CD4-positive, alpha-beta T cell treated with Interleukin-4 for 1 hour (primary cell): ENCODE measurements around the gene STH.

ENCODE experiments used
- DNase-seq, 2 donors: peaks; one replicate each; pipeline ENCODE4 v3.0.0-alpha.2; 2020 to 2022

Gene STH

DNA sequence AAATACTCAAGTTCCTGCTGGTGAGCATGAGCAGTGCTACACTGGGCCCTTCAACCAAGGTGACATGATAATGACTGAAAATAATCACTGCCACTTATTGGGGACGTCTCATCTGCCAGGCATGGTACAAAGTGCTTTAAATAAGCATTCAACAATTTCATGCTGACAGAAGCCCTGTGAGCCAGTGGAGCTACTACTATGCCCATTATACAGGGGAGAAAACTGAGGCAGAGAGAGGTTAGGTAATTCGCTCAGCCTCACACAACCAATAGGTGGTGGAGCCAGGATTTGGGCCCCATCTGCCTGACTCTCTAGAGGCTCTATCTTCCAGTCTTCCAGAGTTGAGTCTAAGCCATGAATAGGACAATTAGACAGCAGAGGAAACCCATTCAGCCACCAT lies 30.3 kb upstream of the STH start:
- no peak for DNase-seq

- no peak for DNase-seq
These were observed 29.3 kb upstream of the STH start for GRCh38 chr17:45969726-45970125.

GRCh38 chr17:45970659-45971058 lies 28.4 kb upstream of the STH start:
- DNase-seq = no peak

- no peak for DNase-seq
These were observed 27.3 kb upstream of the STH start for GRCh38 chr17:45971698-45972141.

- DNase-seq = no peak
These were observed 26.5 kb upstream of the STH start for GRCh38 chr17:45972531-45972930.

- DNase-seq = no peak
These were observed 25.8 kb upstream of the STH start for GRCh38 chr17:45973099-45973780.

DNA sequence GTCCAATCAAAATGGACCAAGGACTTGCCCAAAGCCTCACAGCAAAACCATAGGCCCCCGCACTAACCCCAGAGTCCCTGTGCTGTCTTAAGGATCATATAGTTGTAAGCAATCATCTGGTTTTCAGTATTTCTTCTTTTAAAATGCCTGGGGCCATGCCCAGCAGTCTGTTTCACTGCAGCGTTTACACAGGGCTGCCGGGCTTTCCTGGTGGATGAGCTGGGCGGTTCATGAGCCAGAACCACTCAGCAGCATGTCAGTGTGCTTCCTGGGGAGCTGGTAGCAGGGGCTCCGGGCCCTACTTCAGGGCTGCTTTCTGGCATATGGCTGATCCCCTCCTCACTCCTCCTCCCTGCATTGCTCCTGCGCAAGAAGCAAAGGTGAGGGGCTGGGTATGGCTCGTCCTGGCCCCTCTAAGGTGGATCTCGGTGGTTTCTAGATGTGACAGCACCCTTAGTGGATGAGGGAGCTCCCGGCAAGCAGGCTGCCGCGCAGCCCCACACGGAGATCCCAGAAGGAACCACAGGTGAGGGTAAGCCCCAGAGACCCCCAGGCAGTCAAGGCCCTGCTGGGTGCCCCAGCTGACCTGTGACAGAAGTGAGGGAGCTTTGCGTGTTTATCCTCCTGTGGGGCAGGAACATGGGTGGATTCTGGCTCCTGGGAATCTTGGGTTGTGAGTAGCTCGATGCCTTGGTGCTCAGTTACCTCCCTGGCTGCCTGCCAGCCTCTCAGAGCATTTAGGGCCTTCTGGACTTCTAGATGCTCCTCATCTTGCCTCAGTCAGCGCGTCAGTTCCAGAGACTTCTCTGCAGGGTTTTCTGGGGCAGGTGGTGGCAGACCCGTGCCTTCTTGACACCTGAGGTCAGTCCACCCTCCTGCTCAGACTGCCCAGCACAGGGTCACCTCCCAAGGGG lies 24.8 kb upstream of the STH start:
- no peak for DNase-seq

- peak in 1 of 2 donors; percentile 48 for DNase-seq
These were observed 24.0 kb upstream of the STH start for GRCh38 chr17:45974916-45975630.

GRCh38 chr17:45975640-45976295 lies 23.3 kb upstream of the STH start:
- DNase-seq = no peak

- no peak for DNase-seq
These were observed 22.7 kb upstream of the STH start for GRCh38 chr17:45976391-45976754.

- no peak for DNase-seq
These were observed 22.1 kb upstream of the STH start for GRCh38 chr17:45976755-45977505.

GRCh38 chr17:45977506-45977824 lies 21.6 kb upstream of the STH start:
- DNase-seq = no peak

DNA sequence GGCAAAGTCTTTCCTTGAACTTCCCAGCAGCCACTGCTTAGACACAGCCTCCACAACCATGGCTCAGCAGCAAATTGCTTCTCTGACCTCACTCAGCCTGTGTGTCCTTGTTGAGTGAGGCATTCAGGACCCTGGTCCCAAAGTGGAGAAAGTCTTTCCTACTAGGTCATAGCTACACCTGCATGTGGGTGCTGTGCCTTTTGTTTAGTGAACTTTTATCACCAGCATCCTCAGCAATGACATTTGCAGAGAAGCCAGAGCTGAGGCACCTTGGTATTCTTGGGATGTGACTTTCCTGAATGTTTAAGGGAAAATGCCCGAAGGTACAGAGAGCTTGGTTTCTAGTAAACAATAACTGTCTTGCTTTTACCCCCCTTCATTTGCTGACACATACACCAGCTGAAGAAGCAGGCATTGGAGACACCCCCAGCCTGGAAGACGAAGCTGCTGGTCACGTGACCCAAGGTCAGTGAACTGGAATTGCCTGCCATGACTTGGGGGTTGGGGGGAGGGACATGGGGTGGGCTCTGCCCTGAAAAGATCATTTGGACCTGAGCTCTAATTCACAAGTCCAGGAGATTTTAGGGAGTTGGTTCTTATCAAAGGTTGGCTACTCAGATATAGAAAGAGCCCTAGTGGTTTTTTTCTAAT lies 20.9 kb upstream of the STH start:
- no peak for DNase-seq

GRCh38 chr17:45979137-45979536 lies 19.9 kb upstream of the STH start:
- no peak for DNase-seq

GRCh38 chr17:45980855-45981254 lies 18.2 kb upstream of the STH start:
- DNase-seq = no peak

DNA sequence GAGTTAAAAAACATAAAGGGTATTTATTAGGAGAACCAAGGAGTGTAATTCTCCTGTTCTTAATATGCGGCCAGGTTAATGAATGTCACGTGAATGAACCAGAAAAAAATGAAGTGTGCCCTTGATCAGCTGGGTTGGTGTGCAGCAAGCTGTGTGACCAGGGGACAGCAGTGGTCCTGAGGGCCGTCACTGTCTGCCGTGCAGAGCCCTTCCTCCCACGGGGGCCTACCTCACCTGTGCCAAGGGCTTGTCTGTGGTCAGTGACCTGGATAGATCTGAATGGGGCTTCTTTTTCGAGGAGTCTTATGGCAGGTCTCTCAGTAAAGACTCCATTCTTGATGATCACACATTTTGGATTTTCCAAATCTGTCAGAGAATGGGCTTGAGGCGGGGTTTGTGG lies 17.7 kb upstream of the STH start:
- DNase-seq = no peak

DNA sequence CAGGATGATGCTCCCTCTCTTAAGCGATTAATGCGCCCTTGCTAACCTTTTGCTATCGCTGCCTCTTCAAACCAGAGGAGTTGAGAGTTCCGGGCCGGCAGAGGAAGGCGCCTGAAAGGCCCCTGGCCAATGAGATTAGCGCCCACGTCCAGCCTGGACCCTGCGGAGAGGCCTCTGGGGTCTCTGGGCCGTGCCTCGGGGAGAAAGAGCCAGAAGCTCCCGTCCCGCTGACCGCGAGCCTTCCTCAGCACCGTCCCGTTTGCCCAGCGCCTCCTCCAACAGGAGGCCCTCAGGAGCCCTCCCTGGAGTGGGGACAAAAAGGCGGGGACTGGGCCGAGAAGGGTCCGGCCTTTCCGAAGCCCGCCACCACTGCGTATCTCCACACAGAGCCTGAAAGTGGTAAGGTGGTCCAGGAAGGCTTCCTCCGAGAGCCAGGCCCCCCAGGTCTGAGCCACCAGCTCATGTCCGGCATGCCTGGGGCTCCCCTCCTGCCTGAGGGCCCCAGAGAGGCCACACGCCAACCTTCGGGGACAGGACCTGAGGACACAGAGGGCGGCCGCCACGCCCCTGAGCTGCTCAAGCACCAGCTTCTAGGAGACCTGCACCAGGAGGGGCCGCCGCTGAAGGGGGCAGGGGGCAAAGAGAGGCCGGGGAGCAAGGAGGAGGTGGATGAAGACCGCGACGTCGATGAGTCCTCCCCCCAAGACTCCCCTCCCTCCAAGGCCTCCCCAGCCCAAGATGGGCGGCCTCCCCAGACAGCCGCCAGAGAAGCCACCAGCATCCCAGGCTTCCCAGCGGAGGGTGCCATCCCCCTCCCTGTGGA lies 16.0 kb upstream of the STH start:
- no peak for DNase-seq

- DNase-seq = no peak
These were observed 15.3 kb upstream of the STH start for GRCh38 chr17:45983614-45984310.

DNA sequence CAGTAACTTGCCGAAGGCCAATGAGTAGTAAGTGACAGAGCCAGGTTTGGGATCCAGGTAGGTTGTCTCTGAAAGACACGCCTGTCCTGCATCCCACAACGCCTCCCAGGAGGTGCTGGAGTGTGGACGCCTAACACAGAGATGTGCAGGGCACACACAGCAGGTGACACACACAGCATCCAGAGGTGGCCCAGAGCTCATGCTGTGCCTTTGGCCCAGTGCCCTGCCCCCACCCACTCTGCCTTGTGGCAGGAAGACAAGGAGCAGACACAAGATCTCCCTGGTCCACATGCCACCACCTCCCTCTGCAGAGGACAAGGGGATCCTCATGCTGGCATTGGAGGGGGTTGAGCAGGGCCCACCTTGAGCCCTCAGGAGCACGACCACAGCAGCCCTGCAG lies 14.7 kb upstream of the STH start:
- no peak for DNase-seq

- no peak for DNase-seq
These were observed 13.6 kb upstream of the STH start for GRCh38 chr17:45985447-45985846.
